CD4-positive, alpha-beta T cell treated with Interleukin-15 for 1 hour (primary cell): ENCODE data around the gene PFDN2.

Experiments used
- DNase-seq: peaks from one replicate; pipeline ENCODE4 v3.0.0-alpha.2; 2020

Gene PFDN2

GRCh38 chr1:161117759-161118581 lies at the start of gene PFDN2, which contains the start of gene NIT1:
TSS of gene PFDN2 (minus strand) at chr1:161118037. CDS start at chr1:161118026, 11 bp downstream.
TSS of gene NIT1 (plus strand) at chr1:161118105. CDS start at chr1:161118177, 72 bp downstream.
- DNase-seq = peak; percentile 82

DNA sequence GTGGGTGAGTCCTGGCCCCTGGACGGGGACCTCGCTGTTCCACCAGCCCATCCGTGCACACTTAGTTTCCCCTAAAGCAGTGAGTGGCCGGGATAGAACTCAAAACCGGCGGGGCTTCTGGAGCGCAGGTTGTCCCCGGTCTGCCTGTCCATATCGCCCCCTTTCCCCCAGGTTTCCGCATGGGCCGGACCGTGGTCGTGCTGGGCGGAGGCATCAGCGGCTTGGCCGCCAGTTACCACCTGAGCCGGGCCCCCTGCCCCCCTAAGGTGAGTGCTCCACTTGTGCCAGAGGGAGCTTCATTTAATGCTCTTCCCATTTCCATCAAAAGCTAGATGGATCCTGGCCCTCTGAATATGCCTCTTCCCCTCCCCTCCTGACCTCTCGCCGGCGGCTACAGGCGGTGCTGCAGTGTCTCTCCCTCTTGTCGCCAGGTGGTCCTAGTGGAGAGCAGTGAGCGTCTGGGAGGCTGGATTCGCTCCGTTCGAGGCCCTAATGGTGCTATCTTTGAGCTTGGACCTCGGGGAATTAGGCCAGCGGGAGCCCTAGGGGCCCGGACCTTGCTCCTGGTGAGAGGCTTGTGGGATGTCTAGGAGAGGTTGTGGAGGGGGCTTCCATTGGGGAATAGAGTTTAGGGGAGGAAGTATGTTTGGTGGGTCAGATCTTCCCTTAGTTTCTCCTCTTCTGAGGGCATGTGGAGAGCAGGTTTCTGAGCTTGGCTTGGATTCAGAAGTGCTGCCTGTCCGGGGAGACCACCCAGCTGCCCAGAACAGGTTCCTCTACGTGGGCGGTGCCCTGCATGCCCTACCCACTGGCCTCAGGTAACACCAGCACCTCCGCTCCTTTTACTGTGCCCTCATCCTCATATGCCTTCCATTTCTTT lies 49.1 kb upstream of the PFDN2 start:
- DNase-seq = no peak

- peak; percentile 95 for DNase-seq
Observed at GRCh38 chr1:161165742-161166668, 48.2 kb upstream of the PFDN2 start, which contains the start of gene PPOX. TSS of gene PPOX (plus strand) at chr1:161166426. CDS start at chr1:161166848, 422 bp downstream.

DNA sequence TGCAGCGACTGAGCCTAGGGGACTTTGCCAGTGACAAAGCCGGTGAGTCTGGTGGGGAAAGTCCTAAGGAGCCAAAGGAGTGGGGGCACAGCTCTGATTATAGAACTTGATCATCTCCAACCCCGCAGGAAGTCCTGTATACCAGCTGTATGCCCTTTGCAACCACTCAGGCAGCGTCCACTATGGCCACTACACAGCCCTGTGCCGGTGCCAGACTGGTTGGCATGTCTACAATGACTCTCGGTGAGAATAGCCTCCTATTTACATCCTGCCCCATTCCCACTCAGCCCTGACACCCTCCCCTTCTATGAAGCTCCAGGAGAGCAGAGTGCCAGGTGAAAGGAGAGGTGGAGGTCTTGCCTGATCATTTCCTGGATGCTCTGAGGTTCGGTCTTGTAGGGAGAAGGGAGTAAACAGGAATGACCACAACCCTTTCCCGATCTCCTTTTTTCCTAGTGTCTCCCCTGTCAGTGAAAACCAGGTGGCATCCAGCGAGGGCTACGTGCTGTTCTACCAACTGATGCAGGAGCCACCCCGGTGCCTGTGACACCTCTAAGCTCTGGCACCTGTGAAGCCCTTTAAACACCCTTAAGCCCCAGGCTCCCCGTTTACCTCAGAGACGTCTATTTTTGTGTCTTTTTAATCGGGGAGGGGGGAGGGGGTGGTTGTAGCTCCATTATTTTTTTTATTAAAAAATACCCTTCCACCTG lies 47.2 kb upstream of the PFDN2 start:
- DNase-seq = no peak

GRCh38 chr1:161163793-161164192 lies 46.0 kb upstream of the PFDN2 start:
- no peak for DNase-seq

DNA sequence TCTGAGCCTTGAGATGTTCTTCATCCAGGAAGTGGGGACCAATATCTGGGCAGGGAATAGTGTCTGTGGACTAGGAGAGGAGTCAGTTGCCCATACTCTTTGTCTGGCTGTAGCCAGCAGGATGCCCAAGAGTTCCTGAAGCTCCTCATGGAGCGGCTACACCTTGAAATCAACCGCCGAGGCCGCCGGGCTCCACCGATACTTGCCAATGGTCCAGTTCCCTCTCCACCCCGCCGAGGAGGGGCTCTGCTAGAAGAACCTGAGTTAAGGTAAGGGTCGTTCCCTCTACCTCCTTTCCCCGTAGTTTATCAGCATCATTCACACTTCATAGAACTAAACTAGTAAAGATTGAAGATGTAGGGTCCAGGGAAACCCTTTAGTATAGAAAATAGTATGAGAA lies 45.0 kb upstream of the PFDN2 start:
- DNase-seq = no peak

DNA sequence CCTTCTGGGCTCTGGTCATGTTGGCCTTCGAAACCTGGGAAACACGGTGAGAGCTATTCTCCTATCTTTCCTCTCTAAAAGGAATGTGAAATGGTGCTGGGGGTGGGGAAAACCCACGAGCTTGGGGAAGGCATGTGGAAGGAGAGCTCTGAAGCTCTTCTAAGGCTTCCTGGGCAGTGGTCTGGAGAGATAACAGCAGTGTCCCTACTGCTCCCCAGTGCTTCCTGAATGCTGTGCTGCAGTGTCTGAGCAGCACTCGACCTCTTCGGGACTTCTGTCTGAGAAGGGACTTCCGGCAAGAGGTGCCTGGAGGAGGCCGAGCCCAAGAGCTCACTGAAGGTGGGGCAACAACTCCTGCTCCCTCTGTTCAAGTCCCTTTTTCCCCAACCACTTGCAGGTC lies 44.2 kb upstream of the PFDN2 start:
- DNase-seq = no peak

GRCh38 chr1:161161652-161162051 lies 43.8 kb upstream of the PFDN2 start:
- DNase-seq = no peak

- DNase-seq = no peak
Observed at GRCh38 chr1:161160671-161161145, 42.9 kb upstream of the PFDN2 start.

DNA sequence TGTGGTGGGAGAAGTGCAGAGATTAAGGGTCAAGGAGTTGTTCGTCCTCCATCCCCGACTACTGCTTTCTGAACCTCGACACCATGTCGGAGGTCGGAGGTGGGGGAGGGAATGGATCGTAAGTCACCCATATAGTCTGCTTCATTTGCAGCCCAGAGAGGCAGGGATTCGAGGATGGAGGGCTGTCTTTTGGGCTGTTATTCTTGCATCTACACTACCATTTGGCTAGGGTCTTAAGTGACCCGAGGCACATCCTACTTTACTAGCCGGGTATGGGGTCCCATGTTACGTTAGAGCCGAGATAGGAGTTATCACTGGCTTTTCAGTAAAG lies 42.0 kb upstream of the PFDN2 start:
- DNase-seq = no peak

DNA sequence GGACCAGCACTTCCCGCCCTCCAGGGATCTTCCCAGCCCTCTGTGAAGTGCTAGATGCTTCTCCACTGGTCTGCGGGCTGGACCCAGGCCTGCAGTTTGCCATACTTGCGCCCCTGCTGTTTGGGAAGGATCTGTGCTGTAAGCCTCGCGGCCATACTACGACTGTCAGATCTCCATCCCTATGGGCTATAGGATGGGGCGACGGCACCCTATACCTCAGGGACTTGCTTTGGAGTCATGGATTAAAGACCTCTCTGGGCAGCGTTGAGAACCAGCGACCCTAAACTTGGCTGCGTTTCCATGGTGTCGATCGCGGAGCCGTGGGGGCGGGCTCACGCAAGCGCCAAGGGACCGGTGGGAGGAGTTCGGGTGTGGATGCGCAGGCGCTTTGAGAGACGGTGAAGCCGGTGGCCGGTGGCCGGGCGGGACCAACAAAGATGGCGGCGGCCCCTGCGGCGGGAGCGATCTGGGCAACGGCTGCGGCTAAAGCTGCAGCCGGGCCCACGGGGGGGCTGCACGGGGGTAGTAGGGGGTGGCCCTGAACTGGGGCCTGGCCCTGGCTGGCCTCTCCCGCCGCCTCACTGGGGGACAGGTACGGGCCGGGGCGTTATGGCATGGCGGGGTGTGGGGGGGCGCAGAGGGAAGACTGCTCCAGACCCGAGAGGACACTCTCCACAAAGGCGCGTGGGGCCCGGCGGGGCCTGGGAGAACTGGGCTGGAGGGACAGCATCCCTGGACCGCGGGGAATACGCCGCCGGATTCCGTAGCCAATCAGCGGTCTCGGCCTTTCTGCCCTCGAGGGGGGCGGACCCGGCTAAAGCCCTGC lies 41.5 kb upstream of the PFDN2 start, which contains the start of gene USP21:
USP21 (plus strand) TSS at position 414 of the 826 bp plus-strand sequence. CDS start 1,141 bp downstream, outside the sequence.
- DNase-seq = peak; percentile 91

DNA sequence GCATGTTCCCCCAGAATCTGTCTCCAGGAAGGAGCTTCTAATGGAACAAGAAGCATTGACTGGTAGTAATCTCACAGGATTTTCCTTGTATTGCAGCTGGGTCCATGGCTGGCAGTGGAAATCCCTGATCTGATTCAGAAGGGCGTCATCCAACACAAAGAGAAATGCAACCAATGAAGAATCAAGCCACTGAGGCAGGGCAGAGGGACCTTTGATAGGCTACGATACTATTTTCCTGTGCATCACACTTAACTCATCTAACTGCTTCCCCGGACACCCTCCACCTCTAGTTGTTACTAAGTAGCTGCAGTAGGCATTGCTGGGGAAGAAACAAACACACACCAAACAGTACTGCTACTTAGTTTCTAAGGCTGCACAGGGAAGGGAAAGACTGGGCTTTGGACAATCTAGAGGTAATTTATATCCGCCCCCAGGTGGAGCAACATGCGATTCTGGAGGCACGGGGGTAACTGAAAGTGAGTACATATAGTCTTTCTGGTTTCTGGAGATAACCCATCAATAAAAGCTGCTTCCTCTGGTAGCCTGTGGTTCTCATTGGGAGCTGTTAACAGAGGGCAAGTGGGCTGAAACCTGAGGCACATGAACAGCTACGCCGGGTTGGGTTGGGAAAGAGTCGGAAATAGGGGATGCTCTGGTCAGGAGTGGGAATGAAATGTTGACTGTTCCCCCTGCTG lies 40.6 kb upstream of the PFDN2 start:
- DNase-seq = no peak

DNA sequence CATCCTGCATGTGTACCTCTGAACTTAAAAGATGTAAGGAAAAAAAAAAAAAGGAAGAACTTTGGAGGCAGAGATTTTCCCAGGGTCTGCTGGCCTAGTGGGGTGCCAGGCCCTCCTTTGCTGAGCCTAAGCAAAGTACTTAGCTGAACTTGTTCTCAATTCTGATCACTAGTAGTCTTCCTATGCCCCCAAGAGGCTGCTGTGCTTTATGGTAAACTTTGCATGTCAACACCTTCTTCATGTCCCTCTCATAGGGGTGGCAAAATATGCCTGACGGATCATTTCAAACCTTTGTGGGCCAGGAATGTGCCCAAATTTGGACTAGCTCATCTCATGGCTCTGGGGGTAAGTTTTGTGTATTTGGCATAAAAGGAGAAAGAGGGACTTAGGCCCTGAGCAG lies 40.0 kb upstream of the PFDN2 start:
- DNase-seq = no peak

DNA sequence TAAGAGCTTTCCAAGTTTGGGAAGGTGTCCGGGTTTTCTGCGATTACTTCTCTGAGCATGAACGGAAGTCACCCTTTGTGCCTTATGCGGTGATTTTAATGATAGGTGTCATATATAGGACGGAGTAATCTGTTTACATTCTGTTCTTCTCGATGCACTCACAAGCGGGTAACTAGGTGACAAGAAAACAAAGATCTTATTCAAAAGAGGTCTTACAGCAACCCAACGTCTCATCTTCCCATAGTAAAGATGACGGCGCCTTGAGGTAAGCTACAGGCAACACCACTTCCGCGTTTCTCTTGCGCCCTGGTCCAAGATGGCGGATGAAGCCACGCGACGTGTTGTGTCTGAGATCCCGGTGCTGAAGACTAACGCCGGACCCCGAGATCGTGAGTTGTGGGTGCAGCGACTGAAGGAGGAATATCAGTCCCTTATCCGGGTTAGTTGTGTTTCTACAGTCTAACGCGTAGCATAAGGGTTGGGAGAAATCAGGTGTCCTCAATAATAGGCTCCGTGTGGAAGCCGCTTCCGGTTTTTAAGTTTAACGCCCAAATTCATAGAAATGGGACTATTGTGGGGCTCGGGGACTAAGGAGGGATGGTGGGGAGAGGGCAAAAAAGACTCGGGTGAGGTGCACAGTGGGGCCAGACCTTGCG lies 36.0 kb upstream of the PFDN2 start, which contains the start of gene UFC1:
UFC1 (plus strand) TSS at position 297 of the 656 bp plus-strand sequence; CDS start at position 317, 20 bp downstream.
- peak; percentile 90 for DNase-seq

- no peak for DNase-seq
Observed at GRCh38 chr1:161153176-161153575, 35.3 kb upstream of the PFDN2 start.

DNA sequence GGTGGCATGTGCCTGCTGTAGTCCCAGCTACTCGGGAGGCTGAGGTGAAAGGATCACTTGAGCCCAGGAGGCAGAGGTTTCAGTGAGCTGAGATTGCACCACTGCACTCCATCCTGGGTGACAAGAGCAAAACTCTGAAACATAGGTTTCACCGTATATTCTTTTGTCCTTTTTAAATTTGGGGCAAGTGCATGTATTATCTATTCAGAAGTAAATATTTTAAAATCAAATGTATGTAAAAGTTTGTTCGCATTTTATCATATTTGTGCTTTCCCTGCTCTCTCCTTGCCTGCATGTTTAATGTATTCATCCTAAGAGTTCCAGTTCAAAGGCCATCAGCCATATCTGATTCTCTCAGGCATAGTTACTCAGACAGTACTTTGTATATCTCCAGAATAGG lies 28.0 kb upstream of the PFDN2 start:
- DNase-seq = no peak

DNA sequence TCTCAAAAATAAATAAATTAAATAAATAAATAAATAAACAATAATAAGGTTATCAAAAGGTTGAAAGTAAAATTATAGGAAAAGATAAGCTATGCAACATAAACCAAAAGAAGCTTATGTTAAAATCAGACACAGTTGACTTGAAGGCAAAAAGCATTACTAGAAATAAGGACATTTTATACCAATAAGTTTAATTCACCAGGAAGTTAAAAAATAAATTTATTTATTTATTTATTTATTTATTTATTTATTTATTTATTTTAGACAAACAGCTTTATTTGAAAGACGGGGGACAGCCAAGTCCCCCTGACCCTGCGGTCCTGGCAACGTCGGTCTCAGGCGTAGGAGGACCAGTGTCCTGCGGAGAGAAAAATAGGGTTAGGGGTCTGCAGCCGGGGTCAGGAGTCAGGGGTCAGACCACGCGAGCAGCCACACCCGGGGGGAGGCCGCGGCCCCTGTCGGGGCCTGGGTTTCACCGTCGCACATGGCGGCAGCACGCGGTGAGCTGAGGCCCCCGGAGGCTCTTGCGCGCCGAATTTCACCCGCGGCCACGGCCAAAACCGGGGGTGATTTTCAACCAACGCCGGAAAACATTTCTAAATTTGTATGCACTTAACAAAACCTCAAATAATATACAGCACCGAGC lies 23.0 kb upstream of the PFDN2 start:
- no peak for DNase-seq

DNA sequence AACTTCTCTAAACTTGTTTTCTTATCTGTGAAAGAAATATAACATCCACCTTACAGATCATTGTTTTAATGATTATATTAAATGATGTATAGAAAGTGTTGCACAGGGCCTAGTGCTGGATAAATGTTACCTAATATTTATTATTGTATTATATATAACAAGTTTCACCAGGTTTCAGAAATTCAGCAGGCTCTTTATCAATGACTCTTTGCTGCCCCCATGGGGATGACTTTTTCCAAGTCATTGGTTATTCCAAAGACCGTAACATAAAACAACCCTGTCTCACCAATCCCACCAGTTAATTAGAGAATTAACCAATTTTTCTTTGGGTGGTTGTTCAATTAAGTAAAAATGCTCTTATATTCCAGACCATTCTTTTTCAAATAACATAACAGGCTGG lies 21.9 kb upstream of the PFDN2 start:
- peak; percentile 20 for DNase-seq

DNA sequence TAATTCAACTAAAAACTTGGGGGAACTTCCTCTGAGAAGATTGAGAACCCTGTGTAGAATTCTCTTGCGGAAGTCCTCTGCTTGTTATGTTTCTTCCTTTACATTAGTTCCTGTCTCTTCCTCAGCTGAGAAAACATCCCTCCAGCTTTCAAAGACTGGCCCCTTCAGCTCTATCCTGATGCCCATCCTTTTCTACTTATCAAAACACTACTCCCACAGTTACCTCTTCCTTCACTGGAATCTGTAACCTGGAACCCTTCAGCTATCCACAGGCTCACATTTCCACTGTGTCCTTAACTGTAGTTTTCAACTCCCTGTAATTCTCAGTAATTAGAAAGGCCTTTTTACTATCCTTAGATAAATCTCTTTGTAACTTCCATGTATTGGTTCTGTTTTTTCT lies 20.6 kb upstream of the PFDN2 start:
- no peak for DNase-seq
